A204.1 (cell line): ENCODE measurements around the gene XPO6.

Experiments
- FAIRE-seq: peaks from 2 replicates; lab custom pipeline; 2012; peaks lifted over from hg19 to GRCh38; lab: Jason Lieb, UNC

XPO6 gene

DNA sequence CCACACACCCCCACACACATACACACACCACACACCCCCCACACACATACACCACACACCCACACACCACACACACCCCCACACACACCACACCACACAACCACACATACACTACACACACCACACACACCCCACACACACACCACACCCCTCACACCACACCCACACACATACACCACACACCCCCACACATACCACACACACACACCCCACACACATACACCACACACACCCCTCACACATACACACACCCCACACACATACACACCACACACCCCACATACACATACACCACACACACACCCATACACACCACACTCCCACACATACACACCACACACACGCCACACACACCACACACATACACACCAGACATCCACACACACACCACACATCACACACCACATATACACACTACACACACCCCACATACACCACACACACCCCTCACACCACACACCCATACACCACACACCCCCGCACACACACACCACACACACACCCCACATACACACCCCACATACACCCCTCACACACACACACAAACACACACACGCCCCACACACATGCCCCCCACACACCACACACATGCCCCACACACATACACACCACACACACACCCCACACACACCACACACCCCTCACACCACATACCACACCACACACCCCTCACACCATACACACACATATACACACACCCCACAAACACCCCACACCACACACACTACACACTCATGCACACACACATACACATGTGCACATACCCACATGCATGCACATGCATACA, 122.4 kb downstream of the XPO6 start:
- no peak for FAIRE-seq

DNA sequence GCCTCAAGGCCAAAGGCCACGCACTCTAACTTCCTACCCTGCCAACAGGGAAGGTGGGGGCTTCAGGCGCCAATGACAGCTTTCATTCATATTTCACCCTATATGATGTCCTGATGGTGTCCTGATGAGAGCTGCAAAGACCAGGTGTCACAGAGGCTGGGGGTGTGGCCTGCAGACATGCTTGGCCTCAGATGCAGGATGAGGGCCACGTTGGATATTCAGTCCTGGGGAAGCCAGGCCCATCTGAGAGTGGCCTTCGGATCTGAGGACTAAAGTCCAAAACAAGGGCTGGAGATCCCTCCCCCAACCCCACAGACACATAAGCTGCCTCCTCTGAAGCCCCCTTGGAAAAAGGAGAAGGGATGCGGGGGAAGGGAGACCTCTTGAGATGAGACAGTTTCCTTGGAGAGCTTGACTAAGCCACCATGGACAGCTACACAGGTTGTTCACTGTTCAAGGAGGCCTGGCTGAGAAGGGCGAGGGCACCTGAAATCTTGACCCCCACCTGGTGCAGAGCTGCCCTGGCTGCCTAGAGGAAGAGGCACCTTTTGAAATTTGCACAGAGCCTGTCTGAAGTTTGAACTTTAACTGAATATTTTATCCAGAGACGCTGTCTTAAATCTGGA, 124.0 kb downstream of the XPO6 start:
- no peak for FAIRE-seq

DNA sequence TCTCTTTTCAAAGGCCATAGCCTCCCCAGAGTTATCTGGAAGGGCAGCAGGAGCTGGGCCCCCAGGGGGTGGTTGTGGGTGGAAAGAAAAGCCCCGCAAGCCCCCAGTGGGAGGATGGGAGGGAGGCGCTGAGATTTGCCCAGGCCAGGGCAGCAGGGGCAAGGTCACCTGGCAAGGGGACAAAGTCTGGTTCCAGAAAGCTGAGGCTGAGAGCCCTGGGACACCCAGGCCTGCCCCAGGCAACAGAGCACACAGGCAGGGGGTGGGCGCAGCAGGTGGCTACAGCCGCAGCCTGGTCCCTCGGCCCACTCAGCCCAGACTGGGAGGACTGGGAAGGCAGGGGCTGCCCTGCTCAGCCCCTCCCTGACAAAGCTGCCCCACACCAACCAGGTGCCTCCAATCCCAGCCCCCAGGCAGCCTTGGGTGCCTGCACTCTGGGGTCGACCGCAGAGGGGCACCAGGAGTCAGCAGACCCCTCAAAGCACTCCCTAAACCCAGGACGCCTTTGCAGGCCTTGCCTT, 124.6 kb downstream of the XPO6 start:
- FAIRE-seq, result no peak

DNA sequence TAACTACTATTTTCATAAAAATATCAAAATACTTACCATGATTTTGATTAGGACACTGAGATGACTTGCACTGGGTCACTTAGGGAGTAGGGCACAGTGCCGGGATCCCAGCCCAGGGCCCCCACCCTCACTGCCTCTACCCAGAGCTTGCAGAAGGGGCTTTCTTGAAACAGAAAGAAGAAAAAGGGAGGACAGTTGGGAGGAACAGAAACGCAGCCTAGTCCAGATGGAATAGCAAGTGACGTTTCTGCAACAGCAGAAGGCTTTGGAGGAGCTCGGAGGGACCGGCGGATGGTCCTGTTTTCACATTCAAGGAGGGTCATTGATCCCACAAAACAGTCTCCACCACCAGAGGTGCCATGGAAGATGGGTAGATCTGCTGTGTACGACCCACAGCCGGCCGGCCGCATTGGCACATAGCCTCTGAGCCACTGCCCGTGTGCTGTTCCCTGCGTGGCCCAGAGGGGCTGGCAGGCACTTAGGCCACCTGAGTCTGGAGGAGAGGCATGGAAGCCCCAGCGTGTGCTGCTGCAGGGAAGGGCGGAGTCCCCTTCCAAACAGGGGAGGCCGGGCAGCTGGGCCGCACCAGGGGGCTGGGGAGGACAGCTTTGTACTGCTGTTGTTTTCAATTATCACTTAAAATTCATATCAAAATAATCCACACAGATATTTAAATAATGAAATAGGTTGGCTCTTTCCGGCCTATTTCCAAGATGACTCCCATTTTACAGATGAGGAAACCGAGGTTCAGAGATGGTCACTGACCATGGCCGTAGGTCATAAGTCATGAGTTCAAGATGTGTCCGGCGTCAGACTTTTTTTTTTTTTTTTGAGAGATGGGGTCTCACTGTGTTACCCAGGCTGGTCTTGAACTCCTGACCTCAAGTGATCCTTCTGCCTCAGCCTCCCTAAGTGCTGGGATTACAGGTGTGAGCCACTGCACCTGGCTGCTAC, 125.3 kb downstream of the XPO6 start:
- no peak for FAIRE-seq

DNA sequence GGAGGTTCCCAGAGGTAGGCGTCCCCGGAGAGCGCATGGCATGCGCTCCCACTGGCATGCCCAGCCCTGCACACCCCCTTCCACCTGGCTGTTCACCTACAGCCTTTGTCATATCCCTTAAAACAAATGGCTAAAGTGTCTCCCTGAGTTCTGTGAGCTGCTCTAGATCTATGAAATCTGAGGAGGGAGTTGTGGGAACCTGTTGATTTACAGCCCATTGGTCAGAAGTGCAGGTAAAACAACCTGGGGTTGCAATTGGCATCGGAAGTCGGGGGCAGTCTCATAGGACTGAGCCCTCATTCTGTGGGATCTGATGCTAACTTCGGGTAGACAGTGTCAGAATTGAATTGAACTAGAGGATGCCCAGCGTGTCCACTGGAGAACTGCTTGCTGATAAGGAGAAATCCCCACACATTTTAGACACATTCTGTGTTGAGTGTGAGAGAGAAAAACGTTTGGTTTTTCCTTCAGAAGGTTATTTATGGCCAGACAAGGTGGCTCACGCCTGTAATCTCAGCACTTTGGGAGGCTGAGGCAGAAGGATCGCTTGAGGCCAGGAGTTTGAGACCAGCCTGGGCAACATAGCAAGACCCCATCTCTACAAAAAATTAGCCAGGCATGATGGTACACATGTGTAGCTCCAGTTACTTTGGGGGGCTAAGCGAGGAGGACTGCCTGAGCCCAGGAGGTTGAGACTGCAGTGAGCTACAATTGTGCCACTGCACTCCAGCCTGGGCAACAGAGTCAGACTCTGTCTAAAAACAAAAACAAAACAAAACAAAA, 126.2 kb downstream of the XPO6 start:
- no peak for FAIRE-seq

DNA sequence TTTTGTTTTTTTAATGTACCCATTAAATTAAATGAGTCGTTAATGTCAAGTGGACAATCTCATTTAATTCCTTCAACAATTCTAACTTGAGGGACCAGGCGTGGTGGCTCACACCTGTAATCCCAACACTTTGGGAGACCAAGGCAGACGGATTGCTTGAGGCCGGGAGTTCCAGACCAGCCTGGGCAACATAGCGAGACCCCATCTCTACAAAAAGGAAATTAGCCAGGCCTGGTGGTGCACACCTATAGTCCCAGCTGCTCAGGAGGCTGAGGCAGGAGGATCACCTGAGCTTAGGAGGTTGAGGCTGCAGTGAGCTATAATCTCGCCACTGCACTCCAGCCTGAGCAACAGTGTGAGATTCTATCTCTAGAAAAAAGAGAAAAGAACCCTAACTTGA, 127.6 kb downstream of the XPO6 start:
- FAIRE-seq, result no peak

DNA sequence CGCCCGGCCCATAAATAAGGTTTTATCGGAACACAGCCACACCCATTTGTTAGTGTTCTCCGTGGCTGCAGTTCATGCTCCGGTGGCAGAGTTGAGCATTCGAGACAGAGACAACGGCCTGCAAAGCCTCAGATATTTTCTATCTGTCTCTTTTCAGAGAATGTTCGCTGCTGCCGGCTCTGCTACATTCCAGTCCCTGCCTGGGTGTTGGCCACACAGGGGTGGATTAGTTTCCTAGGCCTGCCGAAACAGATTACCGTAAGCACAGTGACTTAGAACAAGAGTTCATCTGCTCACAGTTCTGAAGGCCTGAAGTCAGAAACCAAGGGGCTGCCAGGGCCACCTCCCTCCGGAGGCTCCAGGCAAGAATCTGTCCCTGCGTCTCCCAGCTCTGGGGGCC, 129.1 kb downstream of the XPO6 start:
- FAIRE-seq, result no peak

DNA sequence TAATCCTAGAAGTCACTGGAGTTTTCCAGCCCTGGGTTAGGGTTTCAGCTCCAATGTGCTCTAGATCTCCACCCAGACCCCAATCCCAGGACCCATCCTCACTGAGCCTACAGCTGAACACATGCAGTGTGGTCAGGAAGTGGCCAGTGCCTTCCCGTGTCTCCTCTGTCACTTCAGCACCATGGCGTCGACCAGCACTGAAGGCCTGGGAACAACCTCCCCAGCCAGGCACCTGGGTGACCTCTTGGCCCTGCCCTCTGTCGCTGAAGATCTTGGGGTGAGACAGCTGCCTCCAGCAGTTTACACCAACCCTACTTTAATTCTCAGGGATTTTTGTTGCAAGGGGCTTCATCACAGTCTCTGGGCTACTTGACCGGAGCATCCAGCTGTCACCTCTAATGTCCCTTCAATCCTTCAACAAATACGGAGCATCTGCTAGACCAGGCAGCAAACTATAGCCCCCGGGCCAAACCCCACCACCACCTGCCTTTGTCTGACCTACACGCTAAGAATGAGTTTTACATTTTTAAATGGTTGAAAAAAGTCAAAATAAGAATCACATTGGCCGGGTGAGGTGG, 130.3 kb downstream of the XPO6 start:
- no peak for FAIRE-seq

DNA sequence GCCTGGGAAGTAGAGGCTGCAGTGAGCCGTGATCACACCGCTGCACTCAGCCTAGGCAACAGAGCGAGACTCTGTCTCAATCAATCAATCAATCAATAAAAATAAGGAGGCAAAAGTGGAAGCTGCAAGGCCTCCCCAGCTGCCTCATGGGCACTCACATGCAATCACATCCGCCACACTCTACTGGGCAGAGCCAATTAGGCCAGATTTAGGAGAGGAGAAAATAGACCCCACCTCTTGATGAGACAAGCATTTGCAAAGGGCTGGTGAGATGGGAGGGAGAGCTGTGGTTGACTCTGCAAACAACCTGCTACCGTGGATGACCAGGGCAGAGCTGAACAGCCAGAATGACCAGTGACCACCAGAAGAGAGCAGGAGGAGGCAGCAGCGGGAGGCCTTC, 133.5 kb downstream of the XPO6 start:
- FAIRE-seq, result no peak

DNA sequence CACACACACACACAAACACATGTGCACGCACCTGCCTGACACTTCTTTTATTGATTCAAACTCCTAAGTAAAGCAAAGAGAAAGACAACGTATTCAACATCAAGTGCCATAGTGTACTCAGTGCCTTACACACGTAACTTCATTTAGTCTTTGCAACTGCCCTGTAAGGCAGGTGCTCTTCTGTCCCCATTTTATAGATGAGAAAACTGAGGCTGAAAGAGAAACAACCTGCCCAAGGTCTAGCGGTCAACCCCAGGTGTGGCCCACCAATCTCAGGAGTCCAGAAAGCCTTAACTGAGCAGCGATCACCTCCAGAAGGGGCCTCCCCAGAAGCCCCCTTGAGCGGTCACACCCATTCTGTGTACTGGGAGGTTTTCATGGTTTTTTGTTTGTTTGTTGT, 137.9 kb downstream of the XPO6 start:
- no peak for FAIRE-seq

DNA sequence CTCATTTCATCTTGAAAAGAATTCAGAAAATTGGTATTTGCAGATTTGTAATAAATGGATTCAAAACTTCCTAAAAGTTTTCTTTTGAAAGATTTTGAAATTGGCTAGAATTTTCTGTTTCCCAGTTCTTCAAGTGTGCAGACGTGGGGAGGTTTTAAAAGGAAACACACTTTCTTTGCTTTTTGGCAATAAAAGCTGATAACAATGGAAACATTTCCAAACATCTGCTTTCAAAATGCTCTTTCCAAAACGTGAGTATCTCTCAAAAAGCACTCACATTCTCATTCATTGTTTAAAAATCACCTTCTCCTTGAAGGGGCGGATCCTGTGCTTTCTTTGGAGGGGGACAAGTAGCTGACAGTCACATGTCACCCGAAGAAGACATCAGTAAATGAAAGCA, 139.7 kb downstream of the XPO6 start:
- no peak for FAIRE-seq

DNA sequence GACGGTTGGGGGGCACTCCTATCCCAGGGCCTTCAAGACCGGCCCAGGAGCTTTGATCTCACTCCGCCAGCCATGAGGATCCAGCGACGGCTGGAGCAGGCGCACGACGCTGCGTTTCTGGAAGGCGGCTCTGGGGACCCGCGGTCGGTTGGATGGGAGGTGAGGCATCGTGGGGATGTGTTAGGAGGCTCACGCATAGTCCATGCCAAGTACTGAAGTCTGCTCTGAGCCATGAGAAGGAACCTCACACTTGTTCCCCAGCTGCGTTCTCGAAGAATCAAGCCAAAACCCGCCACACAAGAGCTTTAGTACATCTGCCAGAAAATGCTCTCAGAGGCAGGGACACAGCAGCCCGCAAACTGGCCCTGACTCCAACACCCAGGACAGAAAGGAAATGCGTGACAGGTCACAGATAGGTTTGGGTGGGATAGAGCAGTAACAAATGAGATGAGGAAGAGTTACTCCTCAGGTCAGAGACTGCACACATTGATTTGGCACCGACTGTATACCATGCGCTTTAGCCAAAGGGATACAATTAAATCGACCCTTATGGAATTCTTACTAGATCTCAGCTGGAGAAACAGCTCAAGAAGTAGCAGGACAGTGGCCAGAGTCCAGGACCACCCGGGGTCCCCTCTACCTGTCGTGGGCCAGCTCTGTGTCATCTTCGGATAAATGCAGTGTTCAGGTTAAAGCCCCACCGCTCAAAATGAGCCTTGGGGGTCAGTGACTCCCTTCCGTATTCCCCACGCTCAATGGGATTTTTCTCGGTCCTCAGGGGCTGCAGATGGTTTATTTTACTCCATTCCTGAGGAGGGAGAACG, 141.6 kb downstream of the XPO6 start:
- no peak for FAIRE-seq

DNA sequence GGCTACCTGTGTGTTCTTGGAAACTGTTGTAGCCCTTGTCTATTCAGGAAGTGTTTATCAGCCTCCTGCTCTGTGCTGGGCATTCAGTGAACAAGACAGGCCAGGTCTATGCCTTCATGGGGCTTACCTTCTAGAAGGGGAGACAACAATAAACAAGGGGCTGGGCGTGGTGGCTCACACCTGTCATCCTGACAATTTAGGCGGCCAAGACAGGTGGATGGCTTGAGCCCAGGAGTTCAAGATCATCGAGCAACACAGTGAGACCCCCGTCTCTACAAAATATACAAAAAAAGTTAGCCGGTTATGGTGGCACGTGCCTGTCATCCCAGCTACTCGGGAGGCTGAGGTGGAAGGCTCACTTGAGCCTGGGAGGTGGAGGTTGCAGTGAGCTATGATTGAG, 142.8 kb downstream of the XPO6 start:
- no peak for FAIRE-seq

DNA sequence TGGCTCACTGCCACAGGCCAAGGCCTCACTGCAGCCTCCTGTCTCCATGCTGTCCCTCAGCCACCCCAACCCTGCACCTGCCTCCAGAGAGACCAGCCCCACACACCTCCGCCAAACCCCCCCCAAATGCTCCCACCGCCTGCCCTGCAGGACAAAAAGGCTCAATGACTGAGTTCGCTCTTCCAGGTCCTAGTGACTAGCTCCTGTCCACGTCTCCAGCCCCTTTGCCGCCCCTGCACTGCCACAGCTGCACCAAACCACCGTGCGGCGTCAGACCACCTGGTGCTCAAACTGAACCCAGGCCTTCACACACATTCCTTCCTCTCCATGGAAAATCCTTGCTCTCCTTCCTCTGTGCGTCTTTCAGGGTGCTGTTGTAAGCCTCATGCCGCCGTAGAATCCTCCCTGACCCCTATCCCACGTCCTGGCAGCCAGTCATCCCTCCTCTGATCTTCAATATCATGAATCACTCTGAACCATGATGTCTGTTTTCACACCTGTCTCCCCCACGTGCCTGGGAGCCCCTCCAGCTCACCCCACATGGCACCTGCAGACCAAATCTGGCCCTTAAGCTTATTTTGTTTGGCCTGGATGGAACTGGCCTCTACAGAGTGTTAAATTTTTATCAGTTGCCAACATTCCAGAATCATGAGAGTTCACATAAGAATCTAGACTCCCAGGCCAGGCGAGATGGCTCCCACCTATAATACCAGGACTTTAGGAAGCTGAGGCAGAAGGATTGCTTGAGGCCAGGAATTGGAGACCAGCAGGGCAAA, 144.0 kb downstream of the XPO6 start:
- FAIRE-seq, result no peak

DNA sequence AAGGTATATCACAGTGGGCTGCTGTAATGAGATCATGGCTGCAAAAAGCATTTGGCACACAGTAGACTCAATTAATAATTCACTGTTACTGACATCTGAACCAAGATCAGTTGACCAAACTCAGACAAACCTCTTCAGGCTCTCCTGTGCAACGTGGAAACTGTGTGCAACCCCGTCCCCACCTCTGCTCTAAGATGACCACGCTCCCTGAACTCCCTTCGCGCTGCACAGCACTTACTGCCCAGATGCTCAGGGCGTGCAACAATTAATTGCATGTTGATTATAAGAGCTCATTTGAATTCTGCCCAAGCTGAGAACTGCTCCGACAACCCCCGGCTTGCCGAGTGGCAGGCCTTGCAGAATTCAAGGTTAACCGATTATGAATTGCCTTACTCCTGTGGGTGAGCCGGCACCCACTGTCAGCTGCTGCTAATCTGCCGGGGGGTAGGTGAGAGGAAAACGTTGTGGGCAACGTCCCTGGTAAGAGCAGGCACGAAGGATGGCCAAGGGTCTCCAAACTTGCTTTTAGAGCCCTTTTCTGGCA, 147.0 kb downstream of the XPO6 start:
- FAIRE-seq, result no peak

DNA sequence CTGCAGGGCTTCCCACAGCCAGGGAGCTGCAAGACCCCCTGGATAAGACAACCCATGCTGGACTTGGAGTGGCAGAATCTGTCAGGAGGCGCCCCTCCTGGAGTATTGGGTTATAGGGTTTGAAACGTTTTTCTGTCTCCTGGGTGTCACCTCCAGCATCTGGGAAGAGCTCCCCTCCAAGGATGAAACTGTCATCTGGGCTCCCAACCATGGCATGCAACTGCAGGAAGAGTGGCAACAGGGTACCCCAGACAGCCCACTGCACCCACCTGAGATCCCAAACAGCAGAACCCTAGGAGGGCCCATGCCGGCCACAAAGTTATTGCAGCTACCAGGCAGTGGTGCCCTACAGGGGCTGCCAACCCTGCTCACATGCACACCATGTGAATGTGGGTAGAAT, 147.6 kb downstream of the XPO6 start:
- FAIRE-seq, result no peak

DNA sequence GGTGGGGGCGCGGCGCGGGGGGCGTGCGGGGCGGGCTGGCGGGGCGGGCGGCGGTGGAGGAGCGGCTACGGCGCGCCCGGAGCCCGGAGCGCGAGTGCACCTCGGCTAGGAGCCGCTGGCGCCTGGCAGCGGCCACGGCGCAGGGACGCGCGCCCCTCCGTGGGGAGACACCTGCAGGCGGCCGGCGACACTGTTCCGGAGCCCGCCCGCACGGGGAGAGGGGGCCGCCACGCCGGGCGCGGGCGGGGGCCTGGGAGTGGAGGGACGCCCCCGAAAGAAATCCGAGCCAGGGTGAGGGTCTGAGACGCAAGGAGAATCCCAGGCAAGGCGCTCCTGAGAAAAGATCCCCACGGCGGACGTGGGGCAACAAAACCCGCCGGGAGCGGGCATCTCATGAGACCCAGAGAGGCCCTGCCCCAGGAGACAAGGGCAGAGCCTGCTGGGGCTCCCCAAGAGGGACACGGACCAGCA, 148.1 kb downstream of the XPO6 start, which contains the start of gene GSG1L:
Gene GSG1L (minus strand): TSS at position 124 of the 471 bp plus-strand sequence. CDS start 290 bp downstream, outside the sequence.
- no peak for FAIRE-seq

DNA sequence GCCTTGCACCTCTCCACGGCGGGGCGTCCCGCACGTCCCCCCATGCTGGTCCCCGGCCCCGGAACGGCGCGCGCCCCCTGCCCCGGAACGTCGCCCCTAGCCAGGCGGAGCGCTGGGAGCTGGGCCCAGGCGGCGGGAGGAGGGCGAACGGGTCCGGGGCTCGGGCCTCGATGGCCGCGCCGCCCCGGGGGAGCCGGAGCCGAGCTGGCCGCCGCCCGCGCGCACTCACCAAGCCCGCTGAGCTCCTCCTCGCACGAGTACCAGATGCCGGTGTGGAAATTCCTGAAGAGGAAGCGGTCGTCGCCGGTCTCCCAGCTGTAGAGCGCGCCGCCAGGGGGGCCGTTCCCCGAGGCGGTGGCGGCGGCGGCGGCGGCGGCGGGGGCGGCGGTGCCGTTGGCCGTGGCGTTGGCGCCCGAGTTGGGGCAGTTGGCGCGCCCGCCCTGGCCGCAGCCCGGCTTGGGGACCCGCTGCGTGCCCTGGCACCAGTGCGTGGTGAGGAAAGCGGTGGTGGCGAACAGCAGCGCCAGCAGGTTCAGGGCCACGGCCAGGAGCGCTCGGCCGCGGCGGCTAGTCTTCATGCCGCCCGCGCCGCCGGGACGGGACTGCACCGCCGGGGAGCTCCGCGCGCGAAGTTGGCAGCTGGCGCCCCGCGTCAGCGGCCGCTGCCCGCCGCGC, 148.8 kb downstream of the XPO6 start:
- FAIRE-seq, result no peak
